ENCODE results near the gene DISP3.

GRCh38 chr1:11479375-11479979 lies 522 bp downstream of the DISP3 start:
- no peak for TF ChIP-seq CTCF (IDR thresholded peaks at IDR 0.05)
- TF ChIP-seq MAX (IDR thresholded peaks at IDR 0.05; ENCODE audit: low read depth) = no peak
- no peak for TF ChIP-seq TAF1 (IDR thresholded peaks at IDR 0.05; ENCODE audit: borderline replicate concordance, low read depth, low read length)
- TF ChIP-seq USF1 (IDR thresholded peaks at IDR 0.05; ENCODE audit: borderline replicate concordance, low read depth) = no peak
- TF ChIP-seq MEF2A (IDR thresholded peaks at IDR 0.05; ENCODE audit: borderline replicate concordance, low read depth) = no peak
- no peak for TF ChIP-seq MXI1 (IDR thresholded peaks at IDR 0.05; ENCODE audit: low read depth, low read length)
- TF ChIP-seq CHD2 (IDR thresholded peaks at IDR 0.05; ENCODE audit: low read length, partially characterized antibody) = no peak
